ENCODE results near the gene DDB1. TPM values are rescaled to one million over a fixed set of nuclear protein-coding genes. Genes with fewer than 3 reads are reported as not detected.

The DDB1 gene
- total RNA-seq, 1 donor from 2014 or later: 228 TPM

- H3K36me3 ChIP-seq (ENCODE audit: control insufficient read depth, insufficient read depth, low read length): peaks cover 3% of the 10 kb centered on the region
- no peak for FAIRE-seq
- no peak for DNase-seq (ENCODE audit: low read depth)
- H3K27me3 ChIP-seq (ENCODE audit: control insufficient read depth, insufficient read depth, low read length): no peaks in the 10 kb centered on the region
- TF ChIP-seq, protein P1, sequence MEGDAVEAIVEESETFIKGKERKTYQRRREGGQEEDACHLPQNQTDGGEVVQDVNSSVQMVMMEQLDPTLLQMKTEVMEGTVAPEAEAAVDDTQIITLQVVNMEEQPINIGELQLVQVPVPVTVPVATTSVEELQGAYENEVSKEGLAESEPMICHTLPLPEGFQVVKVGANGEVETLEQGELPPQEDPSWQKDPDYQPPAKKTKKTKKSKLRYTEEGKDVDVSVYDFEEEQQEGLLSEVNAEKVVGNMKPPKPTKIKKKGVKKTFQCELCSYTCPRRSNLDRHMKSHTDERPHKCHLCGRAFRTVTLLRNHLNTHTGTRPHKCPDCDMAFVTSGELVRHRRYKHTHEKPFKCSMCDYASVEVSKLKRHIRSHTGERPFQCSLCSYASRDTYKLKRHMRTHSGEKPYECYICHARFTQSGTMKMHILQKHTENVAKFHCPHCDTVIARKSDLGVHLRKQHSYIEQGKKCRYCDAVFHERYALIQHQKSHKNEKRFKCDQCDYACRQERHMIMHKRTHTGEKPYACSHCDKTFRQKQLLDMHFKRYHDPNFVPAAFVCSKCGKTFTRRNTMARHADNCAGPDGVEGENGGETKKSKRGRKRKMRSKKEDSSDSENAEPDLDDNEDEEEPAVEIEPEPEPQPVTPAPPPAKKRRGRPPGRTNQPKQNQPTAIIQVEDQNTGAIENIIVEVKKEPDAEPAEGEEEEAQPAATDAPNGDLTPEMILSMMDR (IDR thresholded peaks at IDR 0.05; ENCODE audit: insufficient read depth, low read length, severe bottlenecking): no peak
- peak overlapping the region; percentile 92 for H3K4me3 ChIP-seq (ENCODE audit: low read depth, low read length)
Measured at GRCh38 chr11:61332281-61332796, 566 bp downstream of the DDB1 start.

GRCh38 chr11:61331651-61332050, 1.3 kb downstream of the DDB1 start:
- DNase-seq (ENCODE audit: low read depth) (no peak), FAIRE-seq (no peak)
- Histone ChIP-seq H3K4me3 (ENCODE audit: low read depth, low read length) (peak overlapping the region; percentile 92), H3K36me3 (ENCODE audit: control insufficient read depth, insufficient read depth, low read length) (peaks cover 6% of the 10 kb centered on the region), H3K27me3 (ENCODE audit: control insufficient read depth, insufficient read depth, low read length) (no peaks in the 10 kb centered on the region)
- TF ChIP-seq, protein P1 (IDR thresholded peaks at IDR 0.05; ENCODE audit: insufficient read depth, low read length, severe bottlenecking): no peak

GRCh38 chr11:61329871-61330270, 3.0 kb downstream of the DDB1 start:
- H3K27me3 ChIP-seq (ENCODE audit: control insufficient read depth, insufficient read depth, low read length): no peaks in the 10 kb centered on the region
- no peak for DNase-seq (ENCODE audit: low read depth)
- no peak overlapping the region for H3K4me3 ChIP-seq (ENCODE audit: low read depth, low read length)
- H3K36me3 ChIP-seq (ENCODE audit: control insufficient read depth, insufficient read depth, low read length): peaks cover 9% of the 10 kb centered on the region
- TF ChIP-seq, protein P1 (IDR thresholded peaks at IDR 0.05; ENCODE audit: insufficient read depth, low read length, severe bottlenecking): no peak
- no peak for FAIRE-seq

GRCh38 chr11:61328351-61328750, 4.6 kb downstream of the DDB1 start:
- TF ChIP-seq, protein P1 (IDR thresholded peaks at IDR 0.05; ENCODE audit: insufficient read depth, low read length, severe bottlenecking): no peak
- Histone ChIP-seq H3K4me3 (ENCODE audit: low read depth, low read length) (no peak overlapping the region), H3K27me3 (ENCODE audit: control insufficient read depth, insufficient read depth, low read length) (no peaks in the 10 kb centered on the region), H3K36me3 (ENCODE audit: control insufficient read depth, insufficient read depth, low read length) (peaks cover 16% of the 10 kb centered on the region)
- DNase-seq (ENCODE audit: low read depth): no peak
- no peak for FAIRE-seq

GRCh38 chr11:61327669-61328071, 5.2 kb downstream of the DDB1 start:
- FAIRE-seq: no peak
- peaks cover 21% of the 10 kb centered on the region for H3K36me3 ChIP-seq (ENCODE audit: control insufficient read depth, insufficient read depth, low read length)
- H3K27me3 ChIP-seq (ENCODE audit: control insufficient read depth, insufficient read depth, low read length): no peaks in the 10 kb centered on the region
- TF ChIP-seq, protein P1 (IDR thresholded peaks at IDR 0.05; ENCODE audit: insufficient read depth, low read length, severe bottlenecking): no peak
- no peak overlapping the region for H3K4me3 ChIP-seq (ENCODE audit: low read depth, low read length)
- no peak for DNase-seq (ENCODE audit: low read depth)
